CD4-positive, alpha-beta memory T cell (primary cell): Measurements from ENCODE around the gene PCDH10. TPM values are rescaled to one million over a fixed set of nuclear protein-coding genes. Genes with fewer than 3 reads are reported as not detected.
"Not testable (repeated sequence)": the region's sequence is repeated elsewhere in the genome, so short reads cannot be mapped to it uniquely, and the experiment has no call there.

Experiments
- CTCF ChIA-PET: fragments of 350-600 bp; sonication (Branson Sonifier 250); formaldehyde crosslinking; loops from one replicate; lab custom pipeline; 2021; ENCODE audit warnings: inconsistent platforms; ENCODE audit not compliant: partially characterized antibody; lab: Charles Lee
- POLR2A ChIA-PET: fragments of 350-600 bp; sonication (Branson Sonifier 250); formaldehyde crosslinking; loops from one replicate; lab custom pipeline; 2021; ENCODE audit not compliant: partially characterized antibody; lab: Charles Lee
- DNase-seq, 5 donors: peaks; one replicate each; pipeline versions ENCODE4 v3.0.0 to v3.0.0-alpha.2; 2020 to 2022; ENCODE audit warnings: mixed read lengths in 1 of 5
- H3K27ac ChIP-seq: one replicate; pipeline ENCODE4 v1.7.0; 2013; ENCODE audit warnings: low read depth, low read length
- H3K27me3 ChIP-seq: 2 replicates; pipeline ENCODE4 v1.7.0; 2013; ENCODE audit warnings: mild to moderate bottlenecking, low read length, moderate library complexity; ENCODE audit not compliant: insufficient read depth
- H3K36me3 ChIP-seq: 2 replicates; pipeline ENCODE4 v1.7.0; 2013; ENCODE audit warnings: mild to moderate bottlenecking, low read length, moderate library complexity; ENCODE audit not compliant: insufficient read depth
- H3K4me1 ChIP-seq: 2 replicates; pipeline ENCODE4 v1.7.0; 2013; ENCODE audit warnings: mild to moderate bottlenecking, low read length, moderate library complexity; ENCODE audit not compliant: insufficient read depth
- H3K4me3 ChIP-seq, 2 donors: one replicate each; pipeline ENCODE4 v1.7.0; 2013; ENCODE audit warnings: low read length in 2 of 2, mild to moderate bottlenecking in 1 of 2
- H3K9me3 ChIP-seq, 2 donors: one replicate each; pipeline ENCODE4 v1.7.0; 2013; ENCODE audit warnings: low read length in 2 of 2, control low read depth in 1 of 2; ENCODE audit not compliant: control insufficient read depth in 1 of 2
- H3K27ac Mint-ChIP-seq, 7 donors: one replicate each; pipeline ENCODE4 v1.8.0; 2020 to 2021; ENCODE audit warnings: mixed read lengths in 7 of 7, mild to moderate bottlenecking in 6 of 7, inconsistent platforms in 3 of 7, moderate library complexity in 3 of 7
- H3K27me3 Mint-ChIP-seq, 2 donors: one replicate each; pipeline ENCODE4 v1.8.0; 2020 to 2021; ENCODE audit warnings: mixed read lengths in 2 of 2
- H3K36me3 Mint-ChIP-seq, 2 donors: one replicate each; pipeline ENCODE4 v1.8.0; 2020 to 2021; ENCODE audit warnings: mixed read lengths in 2 of 2, inconsistent platforms in 1 of 2, mild to moderate bottlenecking in 1 of 2
- H3K4me1 Mint-ChIP-seq, 4 donors: one replicate each; pipeline ENCODE4 v1.8.0; 2020 to 2021; ENCODE audit warnings: mixed read lengths in 4 of 4, mild to moderate bottlenecking in 1 of 4
- H3K4me3 Mint-ChIP-seq, 8 donors: one replicate each; pipeline ENCODE4 v1.8.0; 2020 to 2021; ENCODE audit warnings: mixed read lengths in 8 of 8, mild to moderate bottlenecking in 7 of 8, moderate library complexity in 6 of 8, inconsistent platforms in 3 of 8
- H3K9me3 Mint-ChIP-seq, 8 donors: one replicate each; pipeline ENCODE4 v1.8.0; 2020 to 2021; ENCODE audit warnings: mixed read lengths in 8 of 8, mild to moderate bottlenecking in 5 of 8, inconsistent platforms in 3 of 8, moderate library complexity in 1 of 8
- intact Hi-C: fragments of 100-400 bp; cut with micrococcal nuclease; formaldehyde crosslinking; loops from one replicate; pipeline ENCODE4 v1.15.1; 2023
- polyA plus RNA-seq, 2 donors: library from polyadenylated mRNA; unstranded; fragments of 300-500 nt; fragmentation: Illumina TruSeq; gene quantifications; one replicate each; pipeline ENCODE4 v1.2.3, GENCODE V29; 2021
- total RNA-seq, 2 experiments: library from RNA; stranded (reverse); gene quantifications; one replicate each; pipeline ENCODE4 v1.2.3, GENCODE V29; 2021

Gene PCDH10
- total and polyA plus RNA-seq, 4 experiments from 2014 or later = not detected

DNA sequence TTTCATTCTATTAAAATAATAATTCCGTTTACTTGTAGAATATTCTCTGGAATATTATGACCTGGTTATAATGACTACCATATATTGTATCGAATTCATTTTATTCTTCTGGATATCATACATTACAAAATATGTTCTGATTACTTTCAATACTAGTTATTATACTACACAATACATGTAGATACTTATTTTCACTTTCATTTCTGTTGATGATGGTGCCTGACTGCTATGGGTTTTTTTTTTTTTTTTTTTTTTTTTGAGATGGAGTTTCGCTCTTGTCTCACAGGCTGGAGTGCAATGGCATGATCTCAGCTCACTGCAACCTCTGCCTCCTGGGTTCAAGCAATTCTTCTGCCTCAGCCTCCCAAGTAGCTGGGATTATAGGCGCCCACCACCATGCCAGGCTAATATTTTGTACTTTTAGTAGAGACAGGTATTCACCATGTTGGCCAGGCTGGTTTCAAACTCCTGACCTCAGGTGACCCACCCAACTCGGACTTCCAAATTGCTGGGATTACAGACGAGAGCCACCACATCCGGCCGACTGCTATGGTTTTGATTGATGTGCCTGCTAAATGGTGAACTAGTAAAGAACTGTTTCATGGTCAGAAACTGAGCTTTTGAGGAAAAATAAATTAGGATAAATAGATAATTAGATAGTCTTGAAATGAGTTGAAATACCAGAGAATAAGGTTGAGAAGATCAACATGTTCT is 39.5 kb downstream of the PCDH10 start:
- Mint-ChIP-seq H3K27ac (no peak overlapping the region), H3K4me1 (no peaks in the 10 kb centered on the region), H3K36me3 (no peaks in the 10 kb centered on the region), H3K27me3 (no peaks in the 10 kb centered on the region), H3K9me3 (peaks cover 0 to 2% (median 0%) of the 10 kb centered on the region in 8 donors), H3K4me3 (no peak overlapping the region)
- Histone ChIP-seq H3K4me3 (no peak overlapping the region), H3K9me3 (no peaks in the 10 kb centered on the region), H3K27ac (no peak overlapping the region), H3K36me3 (no peaks in the 10 kb centered on the region), H3K4me1 (no peaks in the 10 kb centered on the region), H3K27me3 (no peaks in the 10 kb centered on the region)
- ChIA-PET POLR2A (no interaction called here), CTCF (no interaction called here)
- DNase-seq = no peak
- intact Hi-C loops = no loop called here

DNA sequence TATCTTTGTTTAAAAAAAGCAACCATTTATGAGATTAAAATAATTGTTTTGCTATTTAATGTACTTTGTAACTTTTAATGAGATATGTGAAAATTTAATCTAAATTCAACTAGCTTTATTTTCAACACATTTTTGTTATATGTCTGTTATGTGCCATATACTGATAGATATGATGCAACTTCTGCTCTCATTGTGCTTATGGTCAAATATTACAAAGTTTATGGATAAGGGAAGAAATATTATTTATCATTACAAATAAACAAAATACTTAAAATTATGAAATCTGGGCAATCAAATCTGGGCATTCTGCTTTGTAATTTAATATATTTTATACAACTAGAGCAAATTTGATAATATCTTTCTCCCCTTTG is 40.0 kb downstream of the PCDH10 start:
- no peak overlapping the region for H3K27ac Mint-ChIP-seq
- no peaks in the 10 kb centered on the region for H3K4me1 ChIP-seq

DNA sequence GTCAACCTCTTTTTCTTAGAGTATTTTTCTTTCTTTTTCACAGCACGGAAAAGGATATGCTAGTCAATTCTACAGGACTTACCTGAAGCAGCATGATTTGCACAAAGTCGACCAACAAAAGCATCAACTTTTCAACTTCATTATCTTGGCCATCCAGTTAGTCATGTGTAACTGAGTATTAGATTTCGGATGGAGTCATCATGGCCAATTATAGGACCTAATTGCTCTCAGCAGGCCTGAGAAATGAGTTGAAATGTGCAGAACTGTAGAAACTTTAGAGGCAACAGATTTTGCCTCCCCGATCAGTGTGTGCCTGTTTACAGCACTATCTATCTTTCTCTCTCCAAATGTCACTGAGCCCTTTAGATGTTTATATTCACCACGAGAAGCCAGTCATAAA is 41.0 kb downstream of the PCDH10 start:
- Mint-ChIP-seq H3K4me3 (no peak overlapping the region), H3K4me1 (no peaks in the 10 kb centered on the region), H3K36me3 (no peaks in the 10 kb centered on the region), H3K27ac (no peak overlapping the region), H3K9me3 (peaks cover 0 to 6% (median 0%) of the 10 kb centered on the region in 8 donors), H3K27me3 (no peaks in the 10 kb centered on the region)
- ChIA-PET CTCF (no interaction called here), POLR2A (no interaction called here)
- no peak overlapping the region for H3K4me3 ChIP-seq
- no peaks in the 10 kb centered on the region for H3K36me3 ChIP-seq
- no peaks in the 10 kb centered on the region for H3K27me3 ChIP-seq
- DNase-seq = no peak
- no peaks in the 10 kb centered on the region for H3K4me1 ChIP-seq
- intact Hi-C loops = no loop called here
- no peaks in the 10 kb centered on the region for H3K9me3 ChIP-seq
- H3K27ac ChIP-seq = no peak overlapping the region

More for the DNA sequence above, 40.0 kb downstream of the PCDH10 start:
- intact Hi-C loops = no loop called here
- H3K36me3 Mint-ChIP-seq = no peaks in the 10 kb centered on the region
- Histone ChIP-seq H3K27ac (no peak overlapping the region), H3K4me3 (no peak overlapping the region), H3K27me3 (no peaks in the 10 kb centered on the region), H3K36me3 (no peaks in the 10 kb centered on the region), H3K9me3 (no peaks in the 10 kb centered on the region)
- H3K27me3 Mint-ChIP-seq = no peaks in the 10 kb centered on the region
- H3K4me1 Mint-ChIP-seq = no peaks in the 10 kb centered on the region
- POLR2A ChIA-PET = no interaction called here
- no peak overlapping the region for H3K4me3 Mint-ChIP-seq
- H3K9me3 Mint-ChIP-seq = peaks cover 0 to 2% (median 0%) of the 10 kb centered on the region in 8 donors
- CTCF ChIA-PET = no interaction called here
- DNase-seq = no peak

DNA sequence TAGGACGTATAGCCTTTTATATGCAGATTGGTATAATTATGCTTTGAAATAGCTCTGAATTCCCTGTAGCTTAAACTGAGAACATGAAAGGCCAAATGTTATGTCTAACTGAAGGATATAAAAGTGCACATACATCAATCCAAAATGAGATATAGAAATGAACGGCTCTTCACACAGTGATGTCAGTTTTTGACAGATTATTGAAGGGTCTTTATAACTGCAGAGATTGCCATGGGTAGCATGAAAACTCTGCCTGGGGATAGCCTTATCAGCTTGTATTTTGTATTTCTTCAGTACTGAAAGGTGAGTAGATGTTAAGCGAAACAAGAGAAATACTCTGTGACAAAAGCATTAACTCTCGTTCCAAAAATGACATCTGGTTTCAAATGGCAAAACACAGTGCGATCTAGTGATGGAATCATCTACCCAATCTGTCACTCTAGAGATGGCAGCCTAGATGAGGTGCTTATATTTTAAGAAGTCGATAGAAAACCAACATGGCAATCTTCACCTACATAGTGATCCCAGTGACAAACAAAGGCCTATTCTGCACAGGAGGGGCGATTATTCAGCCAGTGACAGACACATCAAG is 59.7 kb downstream of the PCDH10 start:
- Mint-ChIP-seq H3K9me3 (peaks cover 3 to 17% (median 9%) of the 10 kb centered on the region in 8 donors), H3K27ac (no peak overlapping the region), H3K4me3 (no peak overlapping the region), H3K36me3 (no peaks in the 10 kb centered on the region), H3K4me1 (no peaks in the 10 kb centered on the region), H3K27me3 (no peaks in the 10 kb centered on the region)
- DNase-seq = no peak
- Histone ChIP-seq H3K27ac (no peak overlapping the region), H3K4me3 (no peak overlapping the region), H3K27me3 (no peaks in the 10 kb centered on the region), H3K4me1 (no peaks in the 10 kb centered on the region), H3K36me3 (no peaks in the 10 kb centered on the region), H3K9me3 (no peaks in the 10 kb centered on the region)
- ChIA-PET CTCF (no interaction called here), POLR2A (no interaction called here)
- intact Hi-C loops = no loop called here

DNA sequence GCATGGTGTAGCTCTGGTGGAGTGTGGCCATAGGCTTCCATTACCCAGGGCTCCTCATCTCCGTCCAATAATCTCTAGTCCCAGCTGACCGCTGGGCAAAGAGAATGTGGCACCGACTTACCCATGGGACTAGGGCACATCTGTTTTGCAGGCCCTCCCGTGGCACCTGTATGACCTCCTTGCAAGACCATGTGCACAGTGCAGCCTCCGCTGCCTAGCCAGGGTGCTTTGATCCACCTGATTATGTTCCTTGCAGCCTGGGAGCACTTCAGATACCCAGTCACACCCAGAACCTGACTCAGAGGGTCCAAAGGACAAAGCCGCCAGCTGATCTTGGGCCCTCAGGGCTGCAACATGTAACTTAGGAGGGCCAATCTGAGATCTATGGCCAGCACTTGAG is 84.8 kb downstream of the PCDH10 start:
- Histone ChIP-seq H3K9me3 (no peaks in the 10 kb centered on the region), H3K27me3 (no peaks in the 10 kb centered on the region), H3K4me1 (no peaks in the 10 kb centered on the region), H3K27ac (no peak overlapping the region), H3K36me3 (no peaks in the 10 kb centered on the region), H3K4me3 (no peak overlapping the region)
- no peaks in the 10 kb centered on the region for H3K27me3 Mint-ChIP-seq
- intact Hi-C loops = no loop called here
- no peaks in the 10 kb centered on the region for H3K36me3 Mint-ChIP-seq
- ChIA-PET CTCF (no interaction called here), POLR2A (no interaction called here)
- no peaks in the 10 kb centered on the region for H3K4me1 Mint-ChIP-seq
- H3K27ac Mint-ChIP-seq = no peak overlapping the region
- no peak for DNase-seq
- peaks cover 0 to 19% (median 5%) of the 10 kb centered on the region in 8 donors for H3K9me3 Mint-ChIP-seq
- H3K4me3 Mint-ChIP-seq = no peak overlapping the region

DNA sequence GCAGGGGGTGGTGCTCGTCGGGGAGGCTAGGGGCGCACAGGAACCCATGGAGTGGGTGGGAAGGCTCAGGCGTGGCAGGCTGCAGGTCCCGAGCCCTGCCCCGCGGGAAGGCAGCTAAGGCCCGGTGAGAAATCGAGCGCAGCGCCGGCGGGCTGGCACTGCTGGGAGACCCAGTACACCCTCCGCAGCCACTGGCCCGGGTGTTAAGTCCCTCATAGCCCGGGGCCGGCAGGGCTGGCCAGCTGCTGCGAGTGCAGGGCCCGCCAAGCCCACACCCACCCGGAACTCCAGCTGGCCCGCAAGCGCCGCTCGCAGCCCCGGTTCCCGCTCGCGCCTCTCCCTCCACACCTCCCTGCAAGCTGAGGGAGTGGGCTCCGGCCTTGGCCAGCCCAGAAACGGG is 91.4 kb downstream of the PCDH10 start:
- H3K27ac Mint-ChIP-seq, H3K36me3 Mint-ChIP-seq, H3K27me3 Mint-ChIP-seq, H3K9me3 ChIP-seq, H3K27ac ChIP-seq, CTCF ChIA-PET, H3K27me3 ChIP-seq, H3K4me1 Mint-ChIP-seq, H3K4me1 ChIP-seq, intact Hi-C loops, H3K4me3 ChIP-seq, H3K36me3 ChIP-seq, H3K4me3 Mint-ChIP-seq, DNase-seq, POLR2A ChIA-PET: not testable (repeated sequence)
- peaks cover 0 to 20% (median 6%) of the 10 kb centered on the region in 8 donors for H3K9me3 Mint-ChIP-seq
